Hypothalamus (tissue), 51 donors: ENCODE results near the gene CADM1.
A peak's percentile ranks its signal among the peaks of the same experiment; 100 is the strongest.

Experiments
- DNase-seq, 51 donors: peaks; one replicate each; lab custom pipeline; 2025; lab: John Stamatoyannopoulos, UW

The CADM1 gene

GRCh38 chr11:115291325-115291724 is 212.9 kb downstream of the CADM1 start:
- DNase-seq: no peak

- peak in 3 of 51 donors; percentile 9 to 44 (median 20) for DNase-seq
These were observed 213.3 kb downstream of the CADM1 start for GRCh38 chr11:115290893-115291292.

GRCh38 chr11:115290479-115290878 is 213.7 kb downstream of the CADM1 start:
- no peak for DNase-seq

GRCh38 chr11:115287266-115287665 is 216.9 kb downstream of the CADM1 start:
- no peak for DNase-seq

GRCh38 chr11:115286614-115287013 is 217.6 kb downstream of the CADM1 start:
- DNase-seq: peak in 1 of 51 donors; percentile 32

- DNase-seq: no peak
These were observed 219.4 kb downstream of the CADM1 start for GRCh38 chr11:115284773-115285172.

GRCh38 chr11:115282923-115283322 is 221.3 kb downstream of the CADM1 start:
- no peak for DNase-seq

- DNase-seq: no peak
These were observed 223.4 kb downstream of the CADM1 start for GRCh38 chr11:115280775-115281174.

- DNase-seq: no peak
These were observed 224.1 kb downstream of the CADM1 start for GRCh38 chr11:115279813-115280761.

GRCh38 chr11:115276799-115277198 is 227.4 kb downstream of the CADM1 start:
- DNase-seq: no peak

GRCh38 chr11:115276191-115276590 is 228.0 kb downstream of the CADM1 start:
- DNase-seq: no peak

- DNase-seq: no peak
These were observed 229.2 kb downstream of the CADM1 start for GRCh38 chr11:115275045-115275444.

- no peak for DNase-seq
These were observed 231.3 kb downstream of the CADM1 start for GRCh38 chr11:115272925-115273324.

- DNase-seq: no peak
These were observed 232.6 kb downstream of the CADM1 start for GRCh38 chr11:115271643-115272042.

GRCh38 chr11:115269191-115269950 is 234.8 kb downstream of the CADM1 start:
- peak in 6 of 51 donors; percentile 11 to 38 (median 18) for DNase-seq

- DNase-seq: no peak
These were observed 236.3 kb downstream of the CADM1 start for GRCh38 chr11:115267871-115268270.

- no peak for DNase-seq
These were observed 236.9 kb downstream of the CADM1 start for GRCh38 chr11:115267238-115267781.

GRCh38 chr11:115266066-115266639 is 238.1 kb downstream of the CADM1 start:
- no peak for DNase-seq

GRCh38 chr11:115263799-115264656 is 240.2 kb downstream of the CADM1 start:
- DNase-seq: no peak

- DNase-seq: no peak
These were observed 246.0 kb downstream of the CADM1 start for GRCh38 chr11:115258216-115258615.
